MCF 10A (cell line): ENCODE measurements around the gene TMCC1. TPM values are rescaled to one million over a fixed set of nuclear protein-coding genes. Genes with fewer than 3 reads are reported as not detected.

Source experiments
- BruUV-seq: library from RNA; stranded (reverse); fragments of 400-500 nt; replicated peaks from 2 replicates; lab custom pipeline; 2021; lab: Mats Ljungman, UMichigan
- CTCF ChIA-PET: fragments of 300-600 bp; sonication (Branson Sonifier 250); formaldehyde crosslinking; extraction: SDS; loops from one replicate; lab custom pipeline; 2021; ENCODE audit warnings: antibody characterized with exemption, inconsistent platforms; lab: Yijun Ruan, JAX
- POLR2A ChIA-PET: fragments of 300-600, 350-650 bp; sonication (Branson Sonifier 250); formaldehyde crosslinking; extraction: SDS; loops from one replicate; lab custom pipeline; 2020; ENCODE audit warnings: antibody characterized with exemption, inconsistent platforms; lab: Yijun Ruan, JAX
- DNase-seq: peaks from one replicate; pipeline ENCODE4 v3.0.0-alpha.2; 2018; ENCODE audit not compliant: unreplicated experiment
- H3K27ac Mint-ChIP-seq: one replicate; pipeline ENCODE4 v1.8.0; 2022; ENCODE audit warnings: mild to moderate bottlenecking, low read depth, mixed read lengths; ENCODE audit not compliant: unreplicated experiment
- H3K27me3 Mint-ChIP-seq: one replicate; pipeline ENCODE4 v1.8.0; 2022; ENCODE audit warnings: mixed read lengths; ENCODE audit not compliant: insufficient read depth, unreplicated experiment
- H3K36me3 Mint-ChIP-seq: one replicate; pipeline ENCODE4 v1.8.0; 2022; ENCODE audit warnings: mild to moderate bottlenecking, moderate library complexity, mixed read lengths; ENCODE audit not compliant: insufficient read depth, unreplicated experiment
- H3K4me1 Mint-ChIP-seq: one replicate; pipeline ENCODE4 v1.8.0; 2022; ENCODE audit warnings: mixed read lengths; ENCODE audit not compliant: insufficient read depth, unreplicated experiment
- H3K4me3 Mint-ChIP-seq: one replicate; pipeline ENCODE4 v1.8.0; 2022; ENCODE audit warnings: mild to moderate bottlenecking, moderate library complexity, mixed read lengths; ENCODE audit not compliant: unreplicated experiment
- H3K9me3 Mint-ChIP-seq: one replicate; pipeline ENCODE4 v1.8.0; 2022; ENCODE audit warnings: mixed read lengths; ENCODE audit not compliant: unreplicated experiment
- intact Hi-C: fragments of 100-400 bp; cut with micrococcal nuclease; formaldehyde crosslinking; loops from 2 replicates; pipeline ENCODE4 v1.14.1; 2022
- total RNA-seq: library from RNA; stranded (reverse); gene quantifications from 2 replicates; pipeline ENCODE4 v1.2.3, GENCODE V29; 2022
- TF ChIP-seq, protein P1 (sequence below): fragments of 200-600 bp; IDR thresholded peaks from one replicate; pipeline ENCODE4 v1.8.0; 2022; ENCODE audit warnings: antibody characterized with exemption, mild to moderate bottlenecking; ENCODE audit not compliant: unreplicated experiment

TMCC1 gene
- total RNA-seq, 1 experiment from 2014 or later, result 31.2 TPM

DNA sequence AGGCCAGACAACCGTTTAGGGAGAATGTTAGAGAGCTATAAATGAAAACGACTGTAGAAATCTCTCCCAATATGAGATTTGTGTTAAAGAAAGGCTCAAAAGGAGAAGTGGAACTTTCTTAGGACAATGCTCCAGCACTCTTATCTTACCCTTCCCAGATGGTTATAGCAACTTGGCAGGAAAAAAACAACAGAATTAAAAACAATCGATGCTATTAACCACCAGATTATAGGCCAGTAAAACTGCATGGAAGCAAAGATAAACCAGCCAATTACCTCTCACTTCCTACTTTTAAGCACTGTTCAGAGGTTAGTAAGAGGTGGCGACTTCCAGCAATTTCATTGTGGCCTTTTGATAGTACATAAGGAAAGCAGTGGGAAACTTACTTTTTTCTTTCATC, 72.9 kb downstream of the TMCC1 start:
- Mint-ChIP-seq H3K9me3 (no peaks in the 10 kb centered on the region), H3K27ac (no peak overlapping the region), H3K36me3 (peaks cover 11% of the 10 kb centered on the region), H3K4me1 (peaks cover 6% of the 10 kb centered on the region), H3K4me3 (no peak overlapping the region), H3K27me3 (no peaks in the 10 kb centered on the region)
- no peak for DNase-seq
- intact Hi-C loops, result no loop called here
- ChIA-PET POLR2A (interaction anchor here (0.7 kb wide), 1 partner anchor 174 kb away, joined by 3 read pairs; no protein-coding TSS in a partner anchor), CTCF (interaction anchor here (1.2 to 2.3 kb wide), 3 partner anchors 10 to 331 kb away, joined by 6 to 7 read pairs (median 6); no protein-coding TSS in a partner anchor)
- BruUV-seq, result no TSS peak
- TF ChIP-seq, protein P1, sequence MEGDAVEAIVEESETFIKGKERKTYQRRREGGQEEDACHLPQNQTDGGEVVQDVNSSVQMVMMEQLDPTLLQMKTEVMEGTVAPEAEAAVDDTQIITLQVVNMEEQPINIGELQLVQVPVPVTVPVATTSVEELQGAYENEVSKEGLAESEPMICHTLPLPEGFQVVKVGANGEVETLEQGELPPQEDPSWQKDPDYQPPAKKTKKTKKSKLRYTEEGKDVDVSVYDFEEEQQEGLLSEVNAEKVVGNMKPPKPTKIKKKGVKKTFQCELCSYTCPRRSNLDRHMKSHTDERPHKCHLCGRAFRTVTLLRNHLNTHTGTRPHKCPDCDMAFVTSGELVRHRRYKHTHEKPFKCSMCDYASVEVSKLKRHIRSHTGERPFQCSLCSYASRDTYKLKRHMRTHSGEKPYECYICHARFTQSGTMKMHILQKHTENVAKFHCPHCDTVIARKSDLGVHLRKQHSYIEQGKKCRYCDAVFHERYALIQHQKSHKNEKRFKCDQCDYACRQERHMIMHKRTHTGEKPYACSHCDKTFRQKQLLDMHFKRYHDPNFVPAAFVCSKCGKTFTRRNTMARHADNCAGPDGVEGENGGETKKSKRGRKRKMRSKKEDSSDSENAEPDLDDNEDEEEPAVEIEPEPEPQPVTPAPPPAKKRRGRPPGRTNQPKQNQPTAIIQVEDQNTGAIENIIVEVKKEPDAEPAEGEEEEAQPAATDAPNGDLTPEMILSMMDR, result no peak

DNA sequence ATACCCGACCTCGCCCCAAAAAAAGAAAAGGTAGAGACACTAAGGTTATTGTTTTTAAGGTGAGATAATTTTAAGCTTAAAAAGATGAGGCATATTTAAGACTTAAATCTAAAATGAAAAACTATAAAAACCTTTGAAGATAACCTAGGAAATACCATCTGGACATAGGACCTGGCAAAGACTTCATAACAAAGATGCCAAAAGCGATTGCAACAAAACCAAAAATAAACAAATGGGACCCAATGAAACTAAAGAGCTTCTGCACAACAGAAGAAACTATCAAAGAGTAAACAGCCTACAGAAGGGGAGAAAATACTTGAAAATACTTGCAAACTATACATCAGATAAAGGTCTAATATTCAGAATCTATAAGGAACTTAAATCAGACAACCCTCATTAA, 80.9 kb downstream of the TMCC1 start:
- TF ChIP-seq, protein P1, result no peak
- BruUV-seq, result no TSS peak
- no peak for DNase-seq
- peaks cover 5% of the 10 kb centered on the region for H3K4me1 Mint-ChIP-seq
- H3K27ac Mint-ChIP-seq, result no peak overlapping the region
- H3K4me3 Mint-ChIP-seq, result no peak overlapping the region
- no peaks in the 10 kb centered on the region for H3K9me3 Mint-ChIP-seq
- intact Hi-C loops, result no loop called here
- H3K36me3 Mint-ChIP-seq, result peaks cover 5% of the 10 kb centered on the region
- CTCF ChIA-PET, result interaction anchor here (0.5 to 1.4 kb wide), 5 partner anchors 12 to 163 kb away, joined by 3 to 5 read pairs (median 4); no protein-coding TSS in a partner anchor
- no peaks in the 10 kb centered on the region for H3K27me3 Mint-ChIP-seq
- POLR2A ChIA-PET, result no interaction called here

- POLR2A ChIA-PET, result interaction anchor here (0.5 to 1.0 kb wide), 3 partner anchors 12 to 116 kb away, joined by 3 to 4 read pairs (median 3); no protein-coding TSS in a partner anchor
These were observed 84.2 kb downstream of the TMCC1 start for GRCh38 chr3:129809297-129809696.

DNA sequence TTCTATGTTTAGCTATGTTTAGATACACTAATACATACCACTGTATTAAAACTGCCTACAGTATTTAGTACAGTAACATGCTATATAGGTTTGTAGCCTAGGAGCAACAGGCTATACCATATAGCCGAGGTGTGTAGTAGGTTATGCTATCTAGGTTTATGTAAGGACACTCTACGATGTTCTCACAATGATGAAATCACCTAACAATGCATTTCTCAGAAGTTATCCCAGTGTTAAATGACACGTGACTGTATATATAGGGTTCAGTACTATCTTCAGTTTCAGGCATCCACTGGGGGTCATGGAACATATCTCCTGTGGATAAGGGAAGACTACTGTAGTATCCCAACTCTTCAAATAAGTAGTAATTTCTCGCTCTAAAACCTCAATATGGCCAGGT, 97.4 kb downstream of the TMCC1 start:
- TF ChIP-seq, protein P1, result no peak
- peaks cover 32% of the 10 kb centered on the region for H3K4me1 Mint-ChIP-seq
- H3K36me3 Mint-ChIP-seq, result peaks cover 4% of the 10 kb centered on the region
- ChIA-PET POLR2A (interaction anchor here (0.7 to 2.3 kb wide), 4 partner anchors 21 to 310 kb away, joined by 3 to 11 read pairs (median 4); no protein-coding TSS in a partner anchor), CTCF (interaction anchor here (0.9 to 1.0 kb wide), 2 partner anchors 40 to 170 kb away, joined by 3 to 5 read pairs; no protein-coding TSS in a partner anchor)
- no peak overlapping the region for H3K27ac Mint-ChIP-seq
- H3K4me3 Mint-ChIP-seq, result no peak overlapping the region
- H3K9me3 Mint-ChIP-seq, result no peaks in the 10 kb centered on the region
- no peaks in the 10 kb centered on the region for H3K27me3 Mint-ChIP-seq
- intact Hi-C loops, result loop anchor here (10.0 kb wide), 1 partner anchor 71 kb away; no protein-coding TSS in a partner anchor
- DNase-seq, result no peak
- no TSS peak for BruUV-seq

More at GRCh38 chr3:129809297-129809696, 84.2 kb downstream of the TMCC1 start:
- no TSS peak for BruUV-seq
- no peak overlapping the region for H3K4me3 Mint-ChIP-seq
- CTCF ChIA-PET, result interaction anchor here (0.5 to 5.3 kb wide), 10 partner anchors 9 to 284 kb away, joined by 3 to 33 read pairs (median 4); no protein-coding TSS in a partner anchor
- H3K27ac Mint-ChIP-seq, result no peak overlapping the region
- intact Hi-C loops, result no loop called here
- H3K36me3 Mint-ChIP-seq, result peaks cover 5% of the 10 kb centered on the region
- DNase-seq, result no peak
- TF ChIP-seq, protein P1, result no peak
- peaks cover 5% of the 10 kb centered on the region for H3K4me1 Mint-ChIP-seq
- H3K9me3 Mint-ChIP-seq, result no peaks in the 10 kb centered on the region
- no peaks in the 10 kb centered on the region for H3K27me3 Mint-ChIP-seq
